IPS-NIHi7 (cell line): ENCODE data around the gene C1orf210.

Source experiments
- DNase-seq: peaks from one replicate; pipeline ENCODE4 v3.0.0; 2012; ENCODE audit warnings: mixed read lengths; ENCODE audit errors: extremely low spot score

C1orf210 gene

DNA sequence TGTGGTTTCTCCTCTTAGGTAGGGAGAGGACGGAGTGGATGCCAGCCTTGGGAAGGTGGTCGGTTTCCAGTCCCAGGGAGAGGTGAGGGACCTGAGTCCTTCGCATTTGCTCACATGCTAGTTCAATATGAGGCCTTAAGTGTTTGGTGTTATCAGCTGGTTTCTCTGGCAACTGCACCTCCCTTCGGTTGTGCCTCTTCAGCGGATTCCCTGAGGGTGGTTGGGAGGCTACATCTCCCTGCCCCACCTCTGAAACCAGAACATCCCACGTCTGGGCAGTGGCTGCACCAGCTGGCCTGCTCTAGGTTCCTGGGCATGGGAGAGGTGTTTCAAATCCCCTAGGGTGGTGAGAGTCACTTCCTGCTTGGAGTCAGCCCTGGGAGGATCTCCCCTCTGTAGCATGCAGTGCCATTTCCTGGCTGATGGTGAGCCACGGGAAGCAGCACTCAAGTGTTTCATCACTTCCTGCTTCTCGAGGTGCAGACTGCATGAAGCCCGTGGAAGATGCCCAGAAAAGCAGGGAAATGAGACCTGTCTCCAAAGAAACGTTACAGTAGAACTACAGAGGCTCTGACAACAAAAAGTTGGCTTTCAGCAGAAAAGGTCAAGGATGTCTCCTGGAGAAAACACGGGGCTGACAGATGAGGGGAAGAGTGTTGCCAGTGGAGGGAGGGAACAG lies 11.1 kb downstream of the C1orf210 start:
- no peak for DNase-seq

DNA sequence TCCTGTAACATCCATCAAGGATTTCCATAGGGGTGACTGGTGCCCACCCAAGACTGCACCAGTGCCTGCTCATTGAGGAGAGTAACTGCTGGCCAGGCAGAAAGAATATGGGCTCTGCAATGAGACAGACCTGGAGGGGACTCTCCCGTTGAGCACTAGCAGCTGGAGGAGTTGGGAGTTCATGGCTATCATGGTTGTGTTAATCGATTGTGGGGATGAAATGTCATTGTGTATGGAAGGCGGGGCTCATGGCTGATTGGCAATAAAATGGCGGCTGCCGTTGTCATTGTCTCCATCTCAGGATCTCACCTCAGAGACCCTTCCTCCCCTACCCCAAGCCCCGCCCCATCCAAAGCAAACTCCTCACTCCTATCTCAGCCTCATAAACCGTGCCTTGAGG lies 11.7 kb downstream of the C1orf210 start:
- DNase-seq, result no peak

DNA sequence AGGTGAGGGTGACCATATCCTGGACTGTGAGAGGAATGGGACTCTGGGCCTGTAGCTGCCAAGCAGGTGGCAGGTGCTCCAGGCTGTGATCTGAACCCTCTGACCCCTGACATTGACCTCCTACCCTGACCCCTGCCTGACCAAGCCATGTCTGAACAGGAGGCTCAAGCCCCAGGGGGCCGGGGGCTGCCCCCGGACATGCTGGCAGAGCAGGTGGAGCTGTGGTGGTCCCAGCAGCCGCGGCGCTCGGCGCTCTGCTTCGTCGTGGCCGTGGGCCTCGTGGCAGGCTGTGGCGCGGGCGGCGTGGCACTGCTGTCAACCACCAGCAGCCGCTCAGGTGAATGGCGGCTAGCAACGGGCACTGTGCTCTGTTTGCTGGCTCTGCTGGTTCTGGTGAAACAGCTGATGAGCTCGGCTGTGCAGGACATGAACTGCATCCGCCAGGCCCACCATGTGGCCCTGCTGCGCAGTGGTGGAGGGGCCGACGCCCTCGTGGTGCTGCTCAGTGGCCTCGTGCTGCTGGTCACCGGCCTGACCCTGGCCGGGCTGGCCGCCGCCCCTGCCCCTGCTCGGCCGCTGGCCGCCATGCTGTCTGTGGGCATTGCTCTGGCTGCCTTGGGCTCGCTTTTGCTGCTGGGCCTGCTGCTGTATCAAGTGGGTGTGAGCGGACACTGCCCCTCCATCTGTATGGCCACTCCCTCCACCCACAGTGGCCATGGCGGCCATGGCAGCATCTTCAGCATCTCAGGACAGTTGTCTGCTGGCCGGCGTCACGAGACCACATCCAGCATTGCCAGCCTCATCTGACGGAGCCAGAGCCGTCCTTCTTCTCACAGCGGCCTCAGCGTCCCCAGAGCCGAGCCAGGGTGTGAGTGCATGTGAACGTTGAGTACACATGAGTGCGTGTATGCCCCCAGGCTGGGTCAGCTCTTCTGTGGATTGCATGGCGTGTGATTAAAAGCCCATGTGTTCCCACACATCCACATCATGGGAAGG lies 12.5 kb downstream of the C1orf210 start:
- no peak for DNase-seq

DNA sequence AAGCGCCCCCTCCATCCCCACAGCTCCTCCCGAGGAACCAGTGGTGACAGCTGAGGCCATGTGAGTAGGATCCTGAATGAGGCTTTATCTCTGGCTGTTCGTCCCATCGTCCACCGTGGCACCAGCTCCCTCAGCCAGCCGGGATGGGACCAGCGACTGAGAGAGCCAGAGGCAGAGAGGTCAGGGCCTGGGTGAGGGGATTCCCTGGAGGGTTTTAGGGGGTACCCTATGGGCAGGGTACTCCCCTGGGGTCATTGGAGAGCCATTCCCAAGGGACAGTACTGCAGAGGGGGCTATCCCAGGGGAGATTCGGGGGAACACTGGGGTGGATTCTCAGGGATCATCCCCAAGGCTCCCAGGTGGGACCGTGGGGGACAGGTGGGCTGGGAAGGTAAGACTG lies 13.2 kb downstream of the C1orf210 start:
- no peak for DNase-seq

DNA sequence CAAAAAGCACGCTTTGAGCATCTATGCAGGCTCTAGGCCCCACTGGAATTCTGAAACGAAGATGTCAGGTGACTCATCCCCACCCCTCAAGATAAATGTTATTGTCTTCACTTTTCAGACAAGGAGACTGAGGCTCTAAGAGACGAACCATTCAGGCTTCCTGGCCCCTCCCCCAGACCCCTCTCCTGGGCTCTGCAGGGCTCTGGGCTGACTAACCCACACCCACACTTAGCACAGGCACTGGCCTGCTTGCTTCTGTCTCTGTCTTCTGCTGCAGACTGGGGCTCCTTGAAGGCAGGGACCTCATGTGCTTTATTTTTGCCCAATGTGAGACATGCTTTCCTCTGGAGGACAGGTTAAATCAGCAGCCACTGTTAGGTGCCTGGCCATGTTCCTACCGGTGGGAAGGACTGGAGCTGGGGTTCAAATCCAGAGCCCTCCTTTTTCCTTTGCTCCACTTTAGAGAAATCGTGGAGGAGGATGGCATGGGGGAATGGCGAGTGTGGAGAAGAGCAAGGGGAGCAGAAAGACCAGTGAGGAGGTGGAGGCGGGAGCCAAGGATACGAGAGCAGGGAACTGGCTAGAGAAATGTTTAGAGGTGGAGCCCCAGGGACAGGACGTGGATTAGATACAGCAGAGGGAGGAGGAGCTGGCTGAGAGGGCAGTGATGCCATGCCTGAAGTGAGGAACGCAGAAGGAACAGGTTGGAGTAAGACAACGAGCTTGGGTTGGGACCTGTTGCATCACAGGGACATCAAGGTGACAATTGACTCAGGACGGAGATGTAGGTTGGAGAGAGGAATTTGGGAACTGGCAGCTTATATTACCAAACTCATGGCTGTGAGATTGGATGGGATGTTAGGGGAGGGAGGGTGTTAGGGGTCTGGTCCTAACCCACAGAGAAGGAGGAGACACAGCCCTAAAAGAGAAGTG lies 13.9 kb downstream of the C1orf210 start:
- DNase-seq, result peak; percentile 58

DNA sequence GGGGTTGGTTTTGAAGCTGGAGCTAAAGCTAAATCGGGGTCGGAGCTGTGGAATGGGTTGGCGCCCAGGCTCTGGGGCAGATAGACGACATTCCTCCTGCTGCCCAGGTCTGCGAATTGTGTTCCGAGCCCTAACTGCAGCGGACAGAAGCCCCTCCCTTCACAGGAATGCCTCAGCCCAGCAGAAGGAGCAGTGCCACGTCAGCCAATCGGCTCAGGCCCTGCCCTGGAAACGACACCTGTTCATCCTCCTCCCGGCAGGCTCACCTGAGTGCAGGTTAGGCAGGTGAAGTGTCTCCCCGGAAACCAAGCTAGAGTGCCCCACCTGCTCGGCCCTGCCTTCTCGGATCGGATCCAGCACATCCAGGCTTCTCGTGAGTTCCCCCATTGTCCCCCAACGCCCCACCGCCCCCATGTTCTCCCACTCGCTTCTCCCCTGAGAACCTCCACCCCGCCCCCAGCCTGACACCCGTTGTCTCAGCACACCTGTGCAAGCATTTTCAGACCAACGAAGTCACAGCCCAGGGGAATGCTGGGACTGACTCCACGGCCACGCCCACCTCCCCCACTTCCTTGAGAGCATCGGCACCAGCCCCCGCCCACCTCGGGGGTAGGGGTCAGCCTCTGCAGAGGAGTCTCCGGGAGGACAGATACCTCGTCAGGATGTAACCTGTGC lies 14.8 kb downstream of the C1orf210 start:
- DNase-seq, result peak; percentile 99

DNA sequence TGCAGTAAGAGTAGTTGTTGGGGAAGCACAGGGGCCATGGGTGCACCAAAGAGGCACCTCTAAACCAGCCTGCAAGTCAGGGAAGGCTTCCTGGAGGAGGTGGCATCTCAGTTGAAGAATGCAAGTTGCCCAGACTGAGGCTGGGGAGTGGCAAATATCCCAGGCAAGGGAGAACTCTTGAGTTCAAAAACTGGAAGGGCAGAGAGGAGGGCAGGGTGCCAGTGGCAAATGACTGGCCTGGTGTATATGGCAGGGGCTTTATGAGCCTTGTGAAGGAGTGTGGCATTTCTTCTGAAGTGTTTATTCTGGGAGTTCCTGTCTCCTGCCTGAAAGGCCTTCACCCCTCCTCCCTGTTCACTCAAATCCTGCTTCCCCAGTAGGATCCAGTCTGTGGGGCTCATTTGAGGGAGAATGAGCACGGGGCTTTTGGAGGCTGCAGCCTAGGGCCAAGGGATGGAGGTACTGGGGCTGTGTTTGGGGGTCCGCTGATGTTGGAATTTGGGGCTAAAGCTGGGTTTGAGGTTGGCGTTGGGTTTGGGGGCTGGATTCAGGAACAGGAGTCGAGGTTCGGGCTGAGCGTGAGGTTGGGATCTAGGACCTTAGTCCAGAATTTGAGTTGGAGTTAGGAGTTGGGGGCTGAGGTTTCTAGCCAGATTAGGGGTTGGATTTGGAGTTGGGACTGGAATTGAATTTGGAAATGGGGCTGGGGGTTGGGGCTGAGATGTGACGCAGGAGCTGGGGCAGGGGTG lies 15.6 kb downstream of the C1orf210 start, which contains the start of gene TMEM125:
TSS of gene TMEM125 (plus strand) at position 357 of the 749 bp plus-strand sequence. CDS start 2,740 bp downstream, outside the sequence.
- DNase-seq, result no peak

DNA sequence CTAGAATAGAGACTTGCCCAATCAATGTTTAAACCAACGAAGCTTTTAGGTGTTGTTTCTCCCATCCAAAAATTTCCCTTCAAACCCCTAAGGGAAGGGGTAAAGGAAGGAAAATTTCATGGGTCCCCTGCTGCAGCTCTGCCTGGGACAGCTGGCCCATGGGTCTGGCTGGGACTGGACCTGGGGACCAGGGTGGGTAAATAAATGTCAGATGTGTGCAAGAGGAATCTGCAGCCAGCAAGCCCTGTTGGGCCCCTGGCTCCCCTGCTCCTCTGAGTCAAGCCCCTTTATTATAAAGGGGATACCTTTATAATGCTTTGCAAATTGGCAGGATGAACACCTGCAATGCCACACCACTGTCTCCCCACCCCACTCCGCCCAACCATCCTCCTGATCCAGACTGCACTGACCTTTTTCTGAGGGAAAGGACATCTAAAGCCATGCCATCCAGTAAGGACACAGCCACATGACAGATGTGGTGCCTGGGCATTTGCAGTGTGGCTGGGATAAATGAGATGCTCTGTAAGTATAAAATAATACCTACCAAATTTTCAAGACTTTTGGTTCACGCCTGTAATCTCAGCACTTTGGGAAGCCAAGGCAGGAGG lies 17.5 kb downstream of the C1orf210 start:
- no peak for DNase-seq

DNA sequence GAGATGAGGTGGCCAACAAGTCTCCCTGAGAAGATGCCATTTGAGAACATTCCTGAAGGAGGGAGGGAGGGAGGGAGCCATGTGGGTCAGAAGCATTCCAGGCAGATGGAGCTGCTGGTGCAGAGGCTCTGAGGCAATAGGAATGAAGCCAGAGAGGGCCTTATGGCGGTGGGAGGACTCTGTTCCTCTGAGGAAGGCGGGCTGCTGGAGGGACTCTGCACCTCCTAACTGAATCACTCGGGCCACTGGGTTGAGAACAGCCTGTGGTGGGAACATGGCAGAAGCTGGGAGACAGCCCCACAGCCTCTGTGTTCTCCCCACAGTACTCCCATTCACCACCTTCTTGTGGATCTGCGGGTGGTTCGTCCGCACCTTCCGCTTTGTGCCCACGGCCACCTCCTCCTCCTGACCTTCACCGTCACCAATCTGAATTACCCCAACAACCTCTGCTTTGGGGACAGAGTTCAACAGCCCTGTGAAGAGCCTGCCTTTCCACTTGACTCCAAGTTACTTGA lies 18.0 kb downstream of the C1orf210 start:
- DNase-seq, result no peak

DNA sequence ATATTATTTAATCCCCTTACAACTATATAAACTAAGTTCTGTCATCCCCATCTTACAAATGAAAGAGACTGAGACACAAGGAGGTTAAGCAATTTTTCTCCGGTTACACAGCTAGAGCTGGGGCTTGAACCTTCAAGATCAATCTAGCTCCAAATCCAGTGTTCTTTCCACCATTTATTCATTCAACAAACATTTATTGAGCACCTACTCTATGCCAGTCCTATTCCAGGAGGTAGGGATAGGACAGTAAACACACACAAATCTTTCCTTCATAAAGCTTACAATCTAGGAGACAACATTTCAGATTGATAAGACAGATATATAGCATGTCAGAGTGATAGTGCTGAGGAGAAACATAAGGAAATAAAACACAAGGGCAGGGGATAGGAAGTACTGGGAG lies 18.5 kb downstream of the C1orf210 start:
- DNase-seq, result no peak

DNA sequence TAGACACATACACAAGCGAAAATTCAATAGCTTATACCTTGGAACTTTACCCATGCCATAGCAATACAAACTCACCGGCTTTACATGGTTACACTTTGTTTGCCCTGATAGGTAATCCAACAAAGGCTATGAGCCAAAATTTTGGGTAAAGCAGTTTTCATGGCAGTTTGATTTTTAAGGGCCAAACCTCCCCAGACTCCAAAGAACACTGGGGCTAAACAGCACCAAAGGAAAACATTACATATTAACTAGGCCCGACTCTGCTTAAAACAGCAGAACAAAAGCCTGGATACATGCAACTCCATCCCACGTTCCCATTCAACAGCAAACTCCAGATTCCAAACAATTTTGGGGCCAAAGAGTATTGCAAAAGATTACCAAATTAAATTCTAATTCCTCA lies 19.9 kb downstream of the C1orf210 start:
- DNase-seq, result no peak

DNA sequence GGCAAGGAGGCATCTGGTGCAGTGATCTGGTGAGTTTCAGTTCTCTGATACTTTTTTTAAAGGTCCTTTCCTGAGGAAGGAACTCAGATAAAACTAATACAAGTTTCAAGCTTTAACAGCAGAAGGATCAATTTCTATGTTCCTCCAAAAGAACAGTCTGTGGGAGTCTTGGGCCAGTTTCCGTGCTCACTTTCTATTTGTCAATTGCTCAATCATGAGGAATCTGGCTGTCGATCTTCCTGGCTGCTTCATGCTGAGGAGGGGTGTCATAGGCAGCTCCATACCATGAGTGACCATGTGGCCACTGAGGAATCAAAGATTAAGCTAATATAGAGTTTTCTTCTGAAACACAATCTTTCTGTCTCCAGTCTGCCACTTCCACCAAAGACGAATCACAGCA lies 27.0 kb downstream of the C1orf210 start:
- DNase-seq, result no peak

DNA sequence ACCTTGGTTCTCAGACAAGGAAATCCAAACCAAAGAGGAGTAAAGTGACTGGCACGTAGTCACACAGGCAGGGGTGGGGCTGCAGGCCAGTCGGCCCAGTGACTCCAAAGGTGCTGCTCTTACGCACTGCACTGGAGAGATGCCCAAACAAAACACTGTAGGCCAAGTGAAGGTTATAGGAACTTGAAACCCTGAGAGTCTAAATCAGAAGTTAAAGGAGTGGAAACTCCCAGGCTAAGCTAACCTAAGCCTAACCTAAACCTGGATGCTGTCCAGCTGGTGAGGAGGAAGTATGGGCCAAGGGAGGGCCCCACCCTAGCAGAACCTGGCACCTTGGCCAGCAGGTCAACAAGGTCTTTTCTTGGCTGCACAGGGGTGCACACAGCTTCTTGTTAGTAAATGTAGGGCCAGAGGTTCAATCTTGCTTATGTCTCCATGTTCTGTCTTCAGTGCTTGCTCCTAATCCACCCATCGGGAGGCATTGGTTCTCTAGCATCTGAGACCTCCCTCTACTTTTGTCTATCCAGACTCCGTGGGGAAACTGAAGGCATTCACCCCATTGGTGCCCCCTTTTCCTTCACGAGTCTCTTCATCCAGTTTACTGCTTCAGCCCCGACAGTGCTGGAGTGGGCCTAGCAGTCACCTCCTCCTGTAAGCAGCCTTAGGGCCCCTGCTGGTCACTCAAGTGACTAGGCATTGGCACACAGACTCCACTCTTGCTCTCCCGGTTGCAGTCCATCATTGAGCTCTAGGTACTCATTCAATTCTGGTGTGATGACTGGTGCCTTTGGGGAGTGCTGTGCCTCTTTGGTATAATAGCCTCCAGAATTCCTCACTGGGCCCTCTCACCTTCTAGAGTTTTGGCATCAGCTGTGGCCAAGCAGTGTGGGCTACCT lies 28.5 kb downstream of the C1orf210 start:
- DNase-seq, result no peak

DNA sequence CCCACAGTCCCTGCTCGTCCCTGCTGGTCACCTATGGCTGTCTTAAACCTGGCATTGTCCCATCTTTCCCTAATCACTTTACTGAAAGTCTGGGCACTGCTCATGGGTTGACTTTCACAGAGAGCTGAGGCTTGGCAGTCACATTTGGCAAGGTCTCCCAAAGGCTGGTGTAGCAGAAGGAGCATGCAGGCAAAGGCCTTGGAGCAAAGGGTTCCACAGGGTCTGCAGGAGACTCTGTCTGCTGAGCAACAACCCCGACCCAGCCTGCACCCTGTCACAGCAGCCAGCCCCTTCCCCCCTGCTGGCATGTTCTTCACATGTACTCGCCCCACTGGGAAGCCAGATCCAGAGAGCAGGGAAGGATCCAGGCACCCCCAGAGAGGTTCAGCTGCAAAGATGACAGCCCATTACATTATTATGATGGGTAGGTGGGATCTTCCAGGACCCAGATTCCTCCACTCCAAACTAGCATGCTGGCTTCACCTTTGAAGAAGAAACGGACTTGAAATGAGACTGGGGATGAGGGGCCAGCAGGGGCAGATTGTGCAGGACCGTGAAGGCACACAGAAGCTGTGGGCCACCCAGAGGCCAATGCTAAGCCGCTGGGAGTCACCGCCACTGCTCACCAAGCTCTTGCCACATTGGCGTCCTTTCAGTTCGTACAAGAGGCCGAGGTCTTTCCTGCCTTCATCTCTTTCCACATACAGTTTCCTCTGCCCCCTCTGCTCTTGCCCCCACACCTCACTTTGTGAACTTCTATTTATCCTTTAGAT lies 29.8 kb downstream of the C1orf210 start:
- DNase-seq, result no peak

DNA sequence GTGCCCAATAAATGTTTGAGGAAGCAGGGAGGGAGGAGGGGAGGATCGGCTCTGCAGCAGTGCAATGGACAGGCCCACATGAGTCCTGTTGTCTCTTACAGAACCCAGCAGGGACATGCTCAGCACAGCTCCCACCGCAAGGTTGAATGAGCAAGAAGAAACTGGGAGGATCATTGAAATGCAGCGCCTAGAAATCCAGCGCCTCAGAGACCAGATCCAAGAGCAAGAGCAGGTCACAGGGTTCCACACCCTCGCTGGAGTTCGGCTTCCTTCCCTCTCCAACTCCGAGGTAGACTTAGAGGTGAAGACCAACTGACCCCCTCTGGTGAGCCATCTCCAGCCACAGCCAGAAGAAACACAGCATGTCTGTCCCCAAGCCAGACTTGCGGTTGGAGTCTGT lies 31.5 kb downstream of the C1orf210 start:
- DNase-seq, result no peak

DNA sequence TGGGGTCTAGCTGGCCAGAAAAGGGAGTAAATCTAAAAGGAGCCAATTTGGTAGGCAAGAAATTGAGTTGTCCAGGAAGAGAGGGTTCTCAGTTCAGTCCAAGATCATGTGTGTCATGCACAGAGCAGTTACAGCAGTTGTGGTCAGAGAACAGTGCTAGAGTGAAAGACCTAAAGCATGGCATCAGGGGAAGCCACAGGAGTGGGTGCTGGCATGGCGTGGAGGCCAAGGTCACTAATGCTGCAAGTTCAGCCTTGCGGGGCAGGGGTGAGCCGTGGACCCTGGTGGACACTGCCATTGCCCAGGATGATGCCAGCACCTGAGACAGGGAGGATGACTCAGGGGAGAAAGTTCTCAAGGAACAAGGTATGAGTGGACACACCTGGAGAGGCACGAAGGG lies 32.2 kb downstream of the C1orf210 start:
- DNase-seq, result no peak

DNA sequence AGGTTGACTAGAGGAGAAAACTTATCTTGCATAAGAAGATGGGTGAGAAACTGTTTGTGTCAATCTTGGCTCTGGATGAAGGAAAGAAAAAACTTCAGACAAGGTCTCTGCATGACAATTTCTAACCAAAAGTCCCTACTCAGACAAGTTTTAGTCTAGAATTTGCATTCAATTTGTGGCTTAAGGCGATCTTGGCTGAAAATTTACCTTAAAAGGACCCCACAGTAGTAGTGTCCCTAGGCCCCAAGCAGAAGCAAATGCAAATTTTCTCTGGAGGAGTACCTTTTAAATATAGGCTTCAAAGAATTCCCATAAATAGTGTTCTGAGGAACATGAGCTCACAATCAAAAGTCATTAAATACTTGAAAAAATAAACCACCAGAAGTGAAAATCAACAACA lies 33.2 kb downstream of the C1orf210 start:
- no peak for DNase-seq

DNA sequence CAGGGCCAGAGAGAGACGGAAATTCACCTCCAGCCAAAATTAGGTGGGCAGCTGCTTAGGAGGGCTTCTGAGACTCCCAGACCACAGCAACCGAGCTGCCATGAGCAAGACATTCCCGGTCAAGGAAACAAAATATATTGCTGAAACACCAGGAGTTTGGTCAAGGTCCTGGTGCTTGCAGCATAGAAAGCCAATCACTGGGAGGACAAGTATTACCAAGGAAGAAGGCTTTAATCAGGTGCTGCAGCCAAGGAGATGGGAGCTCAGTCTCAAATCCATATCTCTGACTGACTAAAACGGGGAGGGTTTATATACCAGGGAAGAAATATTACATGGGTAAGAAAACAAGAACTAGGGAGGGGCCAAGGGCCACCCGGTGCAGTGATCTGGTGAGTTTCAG lies 34.4 kb downstream of the C1orf210 start:
- no peak for DNase-seq
